Body of pancreas (tissue), 4 donors: ENCODE data around the gene SEC31B.

Experiments used
- POLR2A ChIP-seq, 3 donors: fragments of 450-650 bp; IDR thresholded peaks; one replicate each; pipeline ENCODE4 v1.6.1; 2016; ENCODE audit warnings: antibody characterized with exemption in 3 of 3, mild to moderate bottlenecking in 2 of 3
- TF ChIP-seq, protein P1 (sequence below), 7 experiments: fragments of 450-650 bp in 4 of 7; fragments of 200-600 bp in 3 of 7; sonication (generic) in 3 of 7; IDR thresholded peaks; one replicate each; pipeline ENCODE4 v1.5.1; 2016 to 2019; ENCODE audit warnings: antibody characterized with exemption in 7 of 7

GRCh38 chr10:100485366-100485765 lies 34.3 kb downstream of the SEC31B start:
- TF ChIP-seq, protein P1, sequence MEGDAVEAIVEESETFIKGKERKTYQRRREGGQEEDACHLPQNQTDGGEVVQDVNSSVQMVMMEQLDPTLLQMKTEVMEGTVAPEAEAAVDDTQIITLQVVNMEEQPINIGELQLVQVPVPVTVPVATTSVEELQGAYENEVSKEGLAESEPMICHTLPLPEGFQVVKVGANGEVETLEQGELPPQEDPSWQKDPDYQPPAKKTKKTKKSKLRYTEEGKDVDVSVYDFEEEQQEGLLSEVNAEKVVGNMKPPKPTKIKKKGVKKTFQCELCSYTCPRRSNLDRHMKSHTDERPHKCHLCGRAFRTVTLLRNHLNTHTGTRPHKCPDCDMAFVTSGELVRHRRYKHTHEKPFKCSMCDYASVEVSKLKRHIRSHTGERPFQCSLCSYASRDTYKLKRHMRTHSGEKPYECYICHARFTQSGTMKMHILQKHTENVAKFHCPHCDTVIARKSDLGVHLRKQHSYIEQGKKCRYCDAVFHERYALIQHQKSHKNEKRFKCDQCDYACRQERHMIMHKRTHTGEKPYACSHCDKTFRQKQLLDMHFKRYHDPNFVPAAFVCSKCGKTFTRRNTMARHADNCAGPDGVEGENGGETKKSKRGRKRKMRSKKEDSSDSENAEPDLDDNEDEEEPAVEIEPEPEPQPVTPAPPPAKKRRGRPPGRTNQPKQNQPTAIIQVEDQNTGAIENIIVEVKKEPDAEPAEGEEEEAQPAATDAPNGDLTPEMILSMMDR (IDR thresholded peaks at IDR 0.05): no peak
- TF ChIP-seq POLR2A (IDR thresholded peaks at IDR 0.05): no peak
